GM12878 (cell line): Measurements from ENCODE around the gene ZBTB16. TPM values are rescaled to one million over a fixed set of nuclear protein-coding genes. Genes with fewer than 3 reads are reported as not detected.

Experiments
- ATAC-seq: fragments of 200-7000 bp; cut with Tn5 transposase; 3 replicates; pipeline ENCODE4 v1.9.1; 2020; ENCODE audit warnings: mild to moderate bottlenecking, moderate library complexity
- BruUV-seq: library from RNA; stranded (reverse); fragments of 400-500 nt; replicated peaks from 2 replicates; lab custom pipeline; 2021; lab: Mats Ljungman, UMichigan
- CTCF ChIA-PET: fragments of 300-600 bp; sonication (Branson Sonifier 250); formaldehyde crosslinking; extraction: SDS; loops from one replicate; lab custom pipeline; 2021; ENCODE audit warnings: inconsistent platforms; lab: Yijun Ruan, JAX
- POLR2A ChIA-PET: fragments of 350-600 bp; formaldehyde crosslinking; extraction: SDS; loops from one replicate; lab custom pipeline; 2021; ENCODE audit warnings: inconsistent platforms; lab: Charles Lee
- RAD21 ChIA-PET: fragments of 300-600 bp; sonication (Branson Sonifier 250); formaldehyde crosslinking; loops from one replicate; lab custom pipeline; 2023; ENCODE audit warnings: antibody characterized with exemption; ENCODE audit not compliant: unreplicated experiment; lab: Charles Lee
- SMC1A ChIA-PET: fragments of 300-600 bp; sonication (Branson Sonifier 250); formaldehyde crosslinking; loops from one replicate; lab custom pipeline; 2023; ENCODE audit not compliant: unreplicated experiment, uncharacterized antibody; lab: Charles Lee
- DNase-seq: peaks from one replicate; pipeline ENCODE4 v3.0.0-alpha.2; 2011; ENCODE audit warnings: low read depth, low spot score
- FAIRE-seq: peaks from 3 replicates; lab custom pipeline; 2011; peaks lifted over from hg19 to GRCh38; lab: Jason Lieb, UNC
- H2AFZ ChIP-seq: 2 replicates; pipeline ENCODE4 v1.6.0; 2011; ENCODE audit warnings: low read depth, low read length, control low read depth; ENCODE audit not compliant: control insufficient read depth
- H3K27ac ChIP-seq: 2 replicates; pipeline ENCODE4 v1.5.1; 2011; ENCODE audit warnings: control low read depth; ENCODE audit not compliant: control insufficient read depth, insufficient read depth
- H3K27me3 ChIP-seq, 2 experiments: replicated peaks in 1 of 2; 2 replicates each; pipeline versions ENCODE4 v1.6.0 to v1.6.1; 2011; ENCODE audit warnings: low read length in 1 of 2; ENCODE audit not compliant: control insufficient read depth in 2 of 2, insufficient read depth in 2 of 2
- H3K36me3 ChIP-seq, 2 experiments: 2 replicates each; pipeline ENCODE4 v1.5.1; 2011; ENCODE audit warnings: low read length in 1 of 2; ENCODE audit not compliant: control insufficient read depth in 2 of 2, insufficient read depth in 2 of 2
- H3K4me1 ChIP-seq: 2 replicates; pipeline ENCODE4 v1.6.1; 2011; ENCODE audit warnings: mild to moderate bottlenecking, low read length, moderate library complexity, mixed read lengths; ENCODE audit not compliant: control insufficient read depth, insufficient read depth
- H3K4me2 ChIP-seq: 2 replicates; pipeline ENCODE4 v1.6.0; 2011; ENCODE audit warnings: control low read depth; ENCODE audit not compliant: control insufficient read depth, insufficient read depth
- H3K4me3 ChIP-seq: fragments of 200-600 bp; sonication (generic); 2 replicates; pipeline ENCODE4 v1.5.1; 2016
- H3K79me2 ChIP-seq: 2 replicates; pipeline ENCODE4 v1.6.0; 2011; ENCODE audit warnings: low read length; ENCODE audit not compliant: control insufficient read depth, insufficient read depth
- H3K9ac ChIP-seq: 2 replicates; pipeline ENCODE4 v1.8.0; 2011; ENCODE audit warnings: low read length, control low read depth, mixed read lengths; ENCODE audit not compliant: control insufficient read depth, insufficient read depth
- H3K9me3 ChIP-seq: replicated peaks from 3 replicates; pipeline ENCODE4 v1.5.1; 2011; ENCODE audit warnings: mild to moderate bottlenecking, low read length; ENCODE audit not compliant: control insufficient read depth, insufficient read depth
- H4K20me1 ChIP-seq: 2 replicates; pipeline ENCODE4 v1.6.0; 2011; ENCODE audit not compliant: control insufficient read depth, insufficient read depth
- ASH2L ChIP-seq: fragments of 300-600, 200-600 bp; sonication (generic); IDR thresholded peaks from 2 replicates; pipeline ENCODE4 v1.6.1; 2017; ENCODE audit warnings: low read depth, mild to moderate bottlenecking, borderline replicate concordance
- BCL11A ChIP-seq: IDR thresholded peaks from 2 replicates; pipeline ENCODE4 v1.6.1; 2011; ENCODE audit warnings: low read depth, low read length
- CREB1 ChIP-seq: IDR thresholded peaks from 2 replicates; pipeline ENCODE4 v1.6.1; 2012; ENCODE audit warnings: low read depth, mild to moderate bottlenecking, inconsistent platforms
- EED ChIP-seq: sonication (generic); IDR thresholded peaks from 2 replicates; pipeline ENCODE4 v1.6.1; 2016; ENCODE audit warnings: antibody characterized with exemption, low read depth
- PAX8 ChIP-seq: fragments of 450-650 bp; IDR thresholded peaks from 2 replicates; pipeline ENCODE4 v1.6.1; 2017; ENCODE audit warnings: mild to moderate bottlenecking, moderate library complexity
- RAD21 ChIP-seq: IDR thresholded peaks from 2 replicates; pipeline ENCODE4 v1.6.1; 2011; ENCODE audit warnings: mild to moderate bottlenecking, low read depth, low read length, moderate library complexity; ENCODE audit not compliant: insufficient read depth
- YY1 ChIP-seq: IDR thresholded peaks from 2 replicates; pipeline ENCODE4 v1.6.1; 2011; ENCODE audit warnings: low read depth, mild to moderate bottlenecking, low read length
- WGBS: methylation state at CpG from one replicate; pipeline ENCODE4 v1.1.6; 2016; ENCODE audit warnings: low lambda C conversion rate; ENCODE audit not compliant: insufficient replicate concordance, insufficient coverage; ENCODE audit errors: missing lambda C conversion rate; 5-methylcytosine and 5-hydroxymethylcytosine counted together
- in situ Hi-C: fragments of 300-500 bp; cut with MboI; formaldehyde crosslinking; loops from 9 replicates; pipeline ENCODE4 v1.14.3; 2018; ENCODE audit warnings: mixed read lengths
- intact Hi-C: fragments of 100-400 bp; cut with micrococcal nuclease; formaldehyde crosslinking; loops from one replicate; pipeline ENCODE4 v1.14.2; 2022; ENCODE audit not compliant: unreplicated experiment
- polyA plus RNA-seq, 11 experiments: library from polyadenylated mRNA; depleted of rRNA in 4 of 11; unstranded in 6 of 11; stranded (reverse) in 5 of 11; fragments of >200 nt; fragmentation: Nextera tagmentation in 4 of 11; fragmentation: Illumina TruSeq in 1 of 11; extraction: Ambion mirVana in 4 of 11; extraction: Trizol in 1 of 11; gene quantifications; 1 replicate in 1 of 11; 2 replicates in 10 of 11; pipeline versions ENCODE4 v1.2.1 to v1.2.3, GENCODE V29; 2011 to 2016; ENCODE audit warnings: inconsistent platforms in 2 of 11, missing spikeins in 2 of 11, low read depth in 1 of 11
- total RNA-seq, 4 experiments: library from RNA; depleted of rRNA in 3 of 4; stranded (reverse); fragments of >200 nt in 3 of 4; fragmentation: Illumina TruSeq in 1 of 4; extraction: Trizol in 1 of 4; gene quantifications; 2 replicates each; pipeline versions ENCODE4 v1.2.1 to v1.2.3, GENCODE V29; 2013 to 2021
- TF ChIP-seq, protein P1 (sequence below): fragments of 450-650 bp; IDR thresholded peaks from 2 replicates; pipeline ENCODE4 v1.6.1; 2016; ENCODE audit warnings: mild to moderate bottlenecking, moderate library complexity, borderline replicate concordance

Gene ZBTB16
- total and polyA plus RNA-seq, 10 of the 15 experiments (the other 5 are each of a cell fraction or from before 2014, with no cell fraction given): 0.38 TPM; not detected in 9

DNA sequence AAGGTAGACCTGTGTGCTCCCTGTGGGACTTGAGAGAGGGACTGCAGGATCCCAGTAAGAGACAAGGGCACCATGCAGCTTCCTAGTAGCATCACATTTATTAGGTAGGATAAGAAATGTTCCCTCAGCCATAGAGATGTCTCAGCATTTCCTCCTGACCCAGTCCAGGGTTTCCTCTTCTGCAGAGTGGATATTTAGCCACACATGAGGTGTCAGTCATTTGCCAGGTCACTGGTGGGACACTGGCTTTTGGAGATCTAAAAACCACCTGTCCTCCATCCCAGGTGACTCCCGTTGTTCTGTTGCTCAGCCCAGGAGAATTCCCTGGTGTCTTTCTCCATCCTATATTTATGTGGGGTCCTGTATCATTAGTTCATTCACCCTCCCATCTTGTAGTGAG is 119.1 kb downstream of the ZBTB16 start:
- H3K79me2 ChIP-seq: no peaks in the 10 kb centered on the region
- ChIA-PET RAD21 (no interaction called here), CTCF (interaction anchor here (1.3 kb wide), 1 partner anchor 283 kb away, joined by 4 read pairs; no protein-coding TSS in a partner anchor), SMC1A (no interaction called here), POLR2A (no interaction called here)
- in situ Hi-C loops: no loop called here
- H4K20me1 ChIP-seq: no peaks in the 10 kb centered on the region
- FAIRE-seq (no peak), DNase-seq (no peak), ATAC-seq (no peak)
- peaks cover 0 to 2% of the 10 kb centered on the region in 2 experiments; a peak in 1 of 4 replicates for H3K27me3 ChIP-seq
- no peak overlapping the region for H3K4me2 ChIP-seq
- no peaks in the 10 kb centered on the region for H3K36me3 ChIP-seq
- no peaks in the 10 kb centered on the region for H3K9me3 ChIP-seq
- no peak overlapping the region for H3K9ac ChIP-seq
- no TSS peak for BruUV-seq
- WGBS: 20% methylated on average over 1 of the region's 1 CpG
- no peak overlapping the region for H2AFZ ChIP-seq
- no peaks in the 10 kb centered on the region for H3K4me1 ChIP-seq
- no peak overlapping the region for H3K27ac ChIP-seq
- intact Hi-C loops: no loop called here
- no peak overlapping the region for H3K4me3 ChIP-seq
- TF ChIP-seq RAD21: no peak
- TF ChIP-seq CREB1: no peak
- no peak for TF ChIP-seq ASH2L
- TF ChIP-seq EED: no peak
- no peak for TF ChIP-seq PAX8
- TF ChIP-seq BCL11A: no peak
- TF ChIP-seq, protein P1, sequence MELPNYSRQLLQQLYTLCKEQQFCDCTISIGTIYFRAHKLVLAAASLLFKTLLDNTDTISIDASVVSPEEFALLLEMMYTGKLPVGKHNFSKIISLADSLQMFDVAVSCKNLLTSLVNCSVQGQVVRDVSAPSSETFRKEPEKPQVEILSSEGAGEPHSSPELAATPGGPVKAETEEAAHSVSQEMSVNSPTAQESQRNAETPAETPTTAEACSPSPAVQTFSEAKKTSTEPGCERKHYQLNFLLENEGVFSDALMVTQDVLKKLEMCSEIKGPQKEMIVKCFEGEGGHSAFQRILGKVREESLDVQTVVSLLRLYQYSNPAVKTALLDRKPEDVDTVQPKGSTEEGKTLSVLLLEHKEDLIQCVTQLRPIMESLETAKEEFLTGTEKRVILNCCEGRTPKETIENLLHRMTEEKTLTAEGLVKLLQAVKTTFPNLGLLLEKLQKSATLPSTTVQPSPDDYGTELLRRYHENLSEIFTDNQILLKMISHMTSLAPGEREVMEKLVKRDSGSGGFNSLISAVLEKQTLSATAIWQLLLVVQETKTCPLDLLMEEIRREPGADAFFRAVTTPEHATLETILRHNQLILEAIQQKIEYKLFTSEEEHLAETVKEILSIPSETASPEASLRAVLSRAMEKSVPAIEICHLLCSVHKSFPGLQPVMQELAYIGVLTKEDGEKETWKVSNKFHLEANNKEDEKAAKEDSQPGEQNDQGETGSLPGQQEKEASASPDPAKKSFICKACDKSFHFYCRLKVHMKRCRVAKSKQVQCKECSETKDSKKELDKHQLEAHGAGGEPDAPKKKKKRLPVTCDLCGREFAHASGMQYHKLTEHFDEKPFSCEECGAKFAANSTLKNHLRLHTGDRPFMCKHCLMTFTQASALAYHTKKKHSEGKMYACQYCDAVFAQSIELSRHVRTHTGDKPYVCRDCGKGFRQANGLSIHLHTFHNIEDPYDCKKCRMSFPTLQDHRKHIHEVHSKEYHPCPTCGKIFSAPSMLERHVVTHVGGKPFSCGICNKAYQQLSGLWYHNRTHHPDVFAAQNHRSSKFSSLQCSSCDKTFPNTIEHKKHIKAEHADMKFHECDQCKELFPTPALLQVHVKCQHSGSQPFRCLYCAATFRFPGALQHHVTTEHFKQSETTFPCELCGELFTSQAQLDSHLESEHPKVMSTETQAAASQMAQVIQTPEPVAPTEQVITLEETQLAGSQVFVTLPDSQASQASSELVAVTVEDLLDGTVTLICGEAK: no peak
- TF ChIP-seq YY1: no peak
